NCI-H82 (cell line): ENCODE data around the gene NBPF3.

Experiments used
- DNase-seq: peaks from one replicate; lab custom pipeline; 2025; lab: John Stamatoyannopoulos, UW

The NBPF3 gene

GRCh38 chr1:21494196-21494595 is 54.3 kb downstream of the NBPF3 start:
- no peak for DNase-seq

- no peak for DNase-seq
These were observed 55.4 kb downstream of the NBPF3 start for GRCh38 chr1:21495225-21495820.

- DNase-seq, result no peak
These were observed 56.1 kb downstream of the NBPF3 start for GRCh38 chr1:21496063-21496462.

- DNase-seq, result peak; percentile 38
These were observed 56.9 kb downstream of the NBPF3 start for GRCh38 chr1:21496886-21497285.

GRCh38 chr1:21497466-21498061 is 57.6 kb downstream of the NBPF3 start:
- no peak for DNase-seq

- DNase-seq, result no peak
These were observed 59.5 kb downstream of the NBPF3 start for GRCh38 chr1:21499283-21499950.

DNA sequence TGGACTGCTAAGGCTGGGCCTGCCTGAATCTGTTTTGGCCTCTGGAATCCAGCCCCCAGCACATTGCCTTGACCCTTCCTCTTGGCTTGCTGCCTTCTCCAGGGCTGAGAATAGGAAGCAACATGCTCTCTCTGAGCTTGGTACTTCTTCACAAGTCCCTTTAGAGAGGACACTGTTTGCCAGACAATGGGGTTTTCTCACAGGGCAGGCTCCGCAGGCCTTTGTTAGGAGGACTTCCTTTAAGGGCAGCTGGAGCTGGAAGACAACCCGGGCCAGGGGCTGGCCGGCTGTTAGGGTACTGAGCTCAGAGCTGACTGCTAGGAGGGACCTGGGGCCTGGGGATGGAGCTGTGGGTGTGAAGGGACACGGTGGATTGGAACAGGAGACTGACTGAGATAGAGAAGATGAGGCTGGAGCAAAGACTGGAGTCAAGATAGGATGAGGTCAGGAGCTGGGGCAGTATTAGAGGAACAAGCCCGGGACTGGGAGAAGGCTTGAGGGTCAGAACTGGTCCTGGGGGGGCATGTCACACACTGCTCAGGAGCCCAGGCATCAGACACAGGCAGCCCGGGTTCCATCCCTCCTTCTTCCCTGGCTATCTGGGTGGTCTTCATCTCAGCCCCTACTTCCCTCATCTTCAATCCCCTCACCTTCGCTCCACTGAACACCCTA is 63.9 kb downstream of the NBPF3 start:
- no peak for DNase-seq

DNA sequence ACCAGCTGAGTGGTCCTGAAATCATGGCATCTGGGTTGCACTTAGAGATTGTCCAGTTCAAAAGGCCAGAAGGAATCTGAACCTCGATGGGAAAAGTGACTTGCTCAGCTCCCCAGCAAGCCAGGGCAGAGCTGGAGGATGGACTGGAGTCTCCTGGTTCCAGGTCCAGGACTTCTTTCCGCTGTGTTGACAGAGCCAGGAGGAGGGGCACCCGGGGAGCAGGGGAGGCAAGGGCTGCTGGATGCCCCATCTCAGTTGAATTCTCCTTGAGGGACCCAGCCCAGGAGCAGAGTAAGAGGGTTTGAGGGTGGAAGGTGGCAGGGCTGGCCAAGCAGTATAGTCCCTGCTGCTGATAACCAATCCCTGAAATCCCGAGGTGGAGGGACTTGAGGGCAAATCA is 66.9 kb downstream of the NBPF3 start:
- DNase-seq, result no peak

- no peak for DNase-seq
These were observed 67.8 kb downstream of the NBPF3 start for GRCh38 chr1:21507511-21508270.

DNA sequence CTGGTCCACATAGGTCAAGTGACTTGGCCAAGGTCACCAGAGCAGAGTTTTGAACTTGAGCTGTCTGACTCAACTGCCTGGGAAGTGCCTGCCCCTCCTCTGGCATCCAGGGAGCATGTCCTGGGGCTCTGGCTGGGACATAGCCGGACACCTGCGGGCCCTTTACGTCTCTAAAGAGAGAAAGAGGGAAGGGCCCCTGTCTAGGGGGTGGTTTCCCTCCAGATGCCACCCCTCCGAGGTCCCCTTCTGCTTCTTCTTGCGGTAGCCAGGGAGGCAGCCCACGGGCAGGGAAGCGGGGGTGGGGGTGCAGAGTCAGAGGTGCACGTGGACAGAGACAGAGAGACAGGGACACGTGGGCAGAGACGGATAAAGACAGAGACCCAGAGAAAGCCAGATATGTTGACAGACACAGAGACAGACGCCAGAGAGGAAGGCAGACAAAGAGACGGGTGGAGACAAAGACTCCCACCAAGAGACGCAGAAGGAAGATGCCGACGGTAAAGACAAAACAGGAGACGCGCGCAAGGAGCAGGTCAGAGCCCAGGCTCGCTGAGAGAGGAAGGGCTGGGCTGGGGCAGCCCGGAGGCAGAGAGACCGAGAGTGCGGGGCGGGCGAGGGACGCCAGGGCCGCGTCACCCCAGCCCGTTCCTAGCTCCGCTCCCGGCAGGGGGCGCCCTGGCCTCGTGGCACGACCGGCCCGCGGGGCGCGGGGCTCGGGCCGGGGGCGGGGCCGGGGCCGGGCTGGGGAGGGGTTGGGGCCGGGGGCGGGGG is 68.8 kb downstream of the NBPF3 start:
- DNase-seq, result peak; percentile 90

DNA sequence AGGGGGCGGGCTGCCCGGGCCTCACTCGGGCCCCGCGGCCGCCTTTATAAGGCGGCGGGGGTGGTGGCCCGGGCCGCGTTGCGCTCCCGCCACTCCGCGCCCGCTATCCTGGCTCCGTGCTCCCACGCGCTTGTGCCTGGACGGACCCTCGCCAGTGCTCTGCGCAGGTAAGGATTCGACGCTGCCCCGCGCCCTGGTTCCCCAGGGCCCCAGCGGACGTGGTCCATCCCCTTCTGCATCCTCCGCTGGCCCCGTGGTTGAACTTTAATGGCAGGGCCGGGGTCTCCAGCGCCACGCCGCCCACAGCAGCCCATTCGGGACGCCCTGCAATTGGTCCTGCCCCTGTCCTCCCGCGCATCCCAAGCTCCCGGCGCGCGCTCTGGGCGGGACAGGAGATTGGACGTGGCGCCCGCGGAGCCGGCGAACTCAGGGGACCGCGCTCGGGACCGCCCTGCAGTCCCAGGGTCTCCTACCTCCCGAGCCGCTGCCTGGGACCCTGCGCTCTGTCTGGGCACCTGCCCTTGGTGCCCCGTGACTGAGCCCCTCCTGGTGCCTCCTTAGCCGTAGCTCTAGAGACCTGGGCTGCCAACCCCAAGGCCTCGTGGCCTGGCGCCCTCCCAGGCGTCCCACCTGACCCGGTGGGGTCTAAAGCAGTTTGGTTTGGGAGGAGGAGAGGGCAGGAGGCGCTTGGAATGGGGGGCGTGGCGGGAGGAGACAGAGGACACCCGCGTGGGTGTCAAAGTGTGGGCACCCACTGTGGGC is 69.6 kb downstream of the NBPF3 start, which contains the start of gene ALPL:
Gene ALPL (plus strand): TSS at position 73 of the 762 bp plus-strand sequence. CDS start 44,659 bp downstream, outside the sequence.
- DNase-seq, result no peak

GRCh38 chr1:21510113-21510493 is 70.2 kb downstream of the NBPF3 start:
- DNase-seq, result no peak

DNA sequence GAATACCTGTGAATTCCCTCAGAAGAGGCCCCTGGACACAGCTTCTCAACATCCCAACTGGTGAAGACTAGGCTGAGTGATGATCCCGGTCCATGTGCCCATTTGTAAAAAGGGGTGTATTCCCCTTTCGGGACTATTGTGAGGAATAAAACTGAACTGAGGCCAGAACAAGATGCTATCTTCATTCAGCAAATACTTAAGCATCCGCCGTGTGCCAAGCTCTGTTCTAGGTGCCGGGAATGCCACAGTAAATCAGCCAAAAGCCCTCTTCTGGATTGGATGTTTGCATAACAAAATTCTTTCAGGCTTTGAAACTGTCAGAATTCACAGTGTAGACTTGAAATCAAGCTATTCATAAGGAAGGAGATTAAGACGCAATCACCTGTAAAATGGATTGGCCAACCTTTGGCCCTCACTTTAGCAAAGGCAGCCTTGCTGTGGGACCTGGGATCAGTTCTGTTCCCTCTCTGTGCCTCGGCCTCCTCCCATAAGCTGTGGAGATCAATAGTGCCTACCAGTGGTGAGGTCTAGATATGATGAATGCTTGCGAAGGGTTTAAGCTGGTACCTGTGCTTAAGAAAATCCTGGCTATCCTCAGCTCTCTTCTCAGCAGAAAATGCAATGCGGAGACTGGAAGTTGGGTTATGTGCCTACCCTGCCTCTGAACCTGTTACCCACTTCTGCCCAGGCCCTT is 71.1 kb downstream of the NBPF3 start:
- DNase-seq, result peak; percentile 42

GRCh38 chr1:21511579-21512522 is 71.9 kb downstream of the NBPF3 start:
- no peak for DNase-seq

DNA sequence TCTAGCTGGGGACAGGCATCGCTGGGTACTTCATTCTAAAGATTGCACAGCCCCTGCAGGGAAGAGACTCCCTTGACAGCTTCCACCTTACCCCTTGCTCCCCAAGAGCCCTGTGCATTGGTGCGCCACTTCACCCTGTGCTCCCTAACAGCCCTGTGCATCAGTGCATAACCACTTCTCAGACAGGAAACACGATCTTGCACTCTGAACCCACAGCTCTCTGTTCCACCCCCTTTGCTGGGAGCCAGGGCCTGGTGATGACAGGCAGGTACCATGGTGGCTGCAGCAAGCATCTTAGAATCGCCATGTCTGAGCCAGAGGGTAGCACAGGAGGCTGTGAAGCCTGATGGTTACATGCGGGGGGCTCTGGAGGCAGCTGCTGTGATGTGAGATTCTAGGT is 74.3 kb downstream of the NBPF3 start:
- DNase-seq, result no peak

DNA sequence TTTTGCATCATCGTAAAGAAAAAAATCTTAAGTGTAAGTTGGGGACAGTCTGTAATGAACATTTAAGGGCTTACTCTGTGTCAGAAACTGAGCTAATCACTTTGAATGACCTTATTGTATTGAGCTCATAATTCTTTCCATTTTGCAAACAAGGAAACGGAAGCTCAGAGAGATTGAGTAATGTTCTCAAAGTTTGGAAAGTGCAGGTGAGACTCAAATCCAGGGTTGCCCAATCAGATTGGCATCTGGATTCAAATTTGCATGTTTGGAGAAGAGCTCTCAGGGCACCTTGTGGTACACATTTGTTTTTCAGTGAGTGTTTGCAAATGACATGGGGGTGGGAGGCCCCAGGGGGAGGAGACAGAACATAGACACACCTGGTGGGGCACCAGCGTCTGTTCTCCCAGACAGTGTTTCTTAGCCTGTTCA is 77.2 kb downstream of the NBPF3 start:
- no peak for DNase-seq

DNA sequence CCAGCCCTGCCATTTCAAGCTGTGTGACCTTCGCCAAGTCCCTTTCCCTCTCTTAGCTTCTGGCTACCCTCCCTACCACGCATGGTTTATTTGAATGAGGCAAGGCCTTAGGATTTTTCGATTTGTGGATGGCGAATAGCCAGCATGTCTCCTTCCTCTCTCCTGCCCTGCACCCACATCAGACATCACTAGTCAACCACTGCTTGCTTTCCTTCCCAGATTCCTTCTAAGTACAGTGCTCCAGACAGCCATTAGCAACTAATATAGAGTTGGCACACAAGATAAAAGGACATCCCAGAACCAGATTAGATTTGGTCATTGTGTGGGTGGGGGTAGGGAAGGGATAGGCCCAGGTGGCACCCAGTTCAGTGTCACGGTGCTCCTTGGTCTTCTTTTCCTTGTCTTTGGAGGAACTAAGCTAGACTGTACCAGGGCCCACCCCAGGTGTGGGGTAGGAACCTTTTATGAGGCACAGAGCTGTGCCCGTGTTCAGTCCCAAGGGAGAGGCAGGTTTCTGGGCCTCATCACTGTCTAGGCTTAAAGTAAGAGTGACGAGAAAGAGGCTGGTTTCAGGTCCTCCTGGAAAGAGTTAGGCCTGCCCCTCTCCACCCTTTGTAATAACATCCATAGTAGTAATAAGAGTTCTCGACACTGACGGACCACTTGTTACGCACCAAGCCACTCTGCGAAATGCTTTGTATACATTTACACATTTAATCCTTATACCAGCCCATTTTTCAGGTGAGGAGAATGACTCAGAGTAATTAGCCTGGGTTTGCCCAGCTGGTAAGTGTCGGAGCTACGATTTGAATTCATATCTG is 77.9 kb downstream of the NBPF3 start:
- no peak for DNase-seq
